NCI-H146 treated with DMSO at 0.1 percent for 48 hours (cell line): Measurements from ENCODE around the gene FLVCR1.
A peak's percentile ranks its signal among the peaks of the same experiment; 100 is the strongest.
"Not testable (repeated sequence)": the region's sequence is repeated elsewhere in the genome, so short reads cannot be mapped to it uniquely, and the experiment has no call there.

Experiments
- DNase-seq: peaks from one replicate; lab custom pipeline; 2025; ENCODE audit not compliant: unreplicated experiment; lab: John Stamatoyannopoulos, UW

Gene FLVCR1

GRCh38 chr1:212857992-212858460 is at the start of gene FLVCR1:
TSS of gene FLVCR1 (plus strand) at chr1:212858275. CDS start at chr1:212858453, 178 bp downstream.
- DNase-seq: peak; percentile 92

DNA sequence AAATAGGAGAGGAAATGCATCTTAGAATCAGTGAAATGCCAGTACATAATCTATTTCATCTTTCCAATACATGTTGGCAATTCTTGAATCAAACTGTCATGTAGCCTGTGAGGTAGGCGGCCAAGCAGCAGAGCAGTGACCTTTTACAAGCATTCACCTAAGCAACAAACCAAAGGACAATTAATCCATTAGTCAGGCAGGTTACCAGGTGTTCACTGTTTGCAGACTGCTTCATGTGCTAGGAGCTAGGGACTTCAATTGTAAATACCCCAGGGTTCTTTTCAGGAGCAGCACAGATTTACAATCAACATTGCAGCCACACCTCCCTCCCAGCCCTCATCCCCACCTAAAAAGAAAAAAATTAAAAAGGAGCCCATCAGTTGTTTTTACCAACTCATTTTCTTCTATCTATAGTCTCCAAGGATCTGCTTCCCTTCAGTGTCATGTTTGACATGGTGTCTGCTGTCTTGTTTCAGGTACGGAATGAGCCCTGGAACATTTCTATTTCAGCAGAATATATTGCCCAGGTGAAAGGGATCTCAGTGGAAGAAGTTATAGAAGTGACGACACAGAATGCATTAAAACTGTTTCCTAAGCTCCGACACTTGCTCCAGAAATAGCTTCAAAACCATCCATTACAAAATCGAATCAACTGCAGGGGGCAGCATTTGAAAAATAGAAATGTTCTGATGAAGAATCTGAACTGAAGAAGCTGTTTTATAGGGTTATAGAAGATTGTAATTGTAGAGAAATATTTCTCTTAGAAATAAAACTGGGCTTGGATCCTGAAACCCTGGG is 43.3 kb upstream of the FLVCR1 start:
- peak; percentile 93 for DNase-seq

DNA sequence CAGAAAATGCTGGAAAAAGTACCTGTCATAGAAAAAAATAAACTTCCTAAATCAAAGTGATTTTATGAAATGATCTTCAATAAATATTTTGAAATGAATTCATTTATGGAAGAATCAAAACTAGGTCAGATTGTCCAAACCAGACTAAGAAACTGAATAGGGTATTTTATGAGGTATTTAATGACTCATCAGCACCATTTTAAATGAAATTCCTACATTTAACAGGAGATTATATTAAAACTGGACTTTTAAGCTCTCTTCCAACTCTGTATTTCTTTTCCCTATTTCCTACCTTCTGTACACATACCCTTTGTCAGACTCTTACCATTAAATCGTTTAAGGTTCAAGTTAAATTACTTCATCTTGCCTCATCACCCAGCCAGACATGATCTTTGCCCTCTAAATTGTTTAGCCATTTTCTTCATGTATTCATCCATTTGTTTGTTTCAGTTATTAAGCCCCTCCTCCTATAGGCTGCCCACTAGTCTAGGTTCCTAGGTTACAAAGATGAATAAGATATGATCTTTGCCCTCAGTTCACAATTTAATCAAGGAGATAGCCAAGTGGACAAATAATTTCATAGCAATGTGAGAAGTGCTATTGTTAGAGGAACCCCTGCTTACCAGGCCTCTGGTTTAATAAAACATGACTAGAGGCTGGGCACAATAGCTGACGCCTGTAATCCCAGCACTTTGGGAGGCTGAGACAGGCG is 41.4 kb upstream of the FLVCR1 start:
- DNase-seq: peak; percentile 44

DNA sequence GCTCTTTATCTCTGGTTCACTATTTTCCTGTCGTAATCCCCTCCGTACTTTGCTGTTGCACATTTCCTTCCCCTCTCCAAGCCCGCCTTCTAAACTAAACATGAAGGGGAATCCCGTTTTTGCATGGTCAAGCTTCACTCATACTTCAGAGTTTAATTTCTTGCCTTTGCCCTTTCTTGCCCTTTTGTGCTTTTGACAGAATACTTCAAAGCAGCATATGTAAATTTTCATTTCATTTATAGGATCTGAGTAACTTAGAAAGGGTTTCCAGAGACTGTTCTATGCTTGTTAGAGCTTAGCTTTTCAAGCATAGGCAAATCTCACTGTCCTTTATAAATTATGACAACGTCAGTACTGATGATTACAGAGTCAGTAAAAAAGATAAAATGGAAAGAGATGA is 38.3 kb upstream of the FLVCR1 start:
- no peak for DNase-seq

- no peak for DNase-seq
Observed at GRCh38 chr1:212820969-212821368, 37.1 kb upstream of the FLVCR1 start.

DNA sequence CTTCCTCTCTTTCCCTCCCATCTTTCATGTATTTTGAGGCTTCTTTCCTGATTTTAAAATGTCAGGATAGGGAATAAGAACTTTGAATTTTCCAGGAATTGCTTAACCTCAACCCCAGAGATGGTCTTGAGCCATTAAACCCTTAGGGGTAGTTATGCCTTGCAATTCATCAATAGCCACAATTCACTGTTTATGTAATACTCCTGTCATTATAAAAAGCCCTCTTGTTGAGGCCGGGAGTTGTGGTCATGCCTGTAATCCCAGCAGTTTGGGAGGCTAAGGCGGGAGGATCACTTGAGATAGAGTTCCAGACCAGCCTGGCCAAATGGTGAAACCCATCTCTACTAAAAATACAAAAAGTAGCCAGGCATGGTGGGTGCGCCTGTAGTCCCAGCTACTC is 35.1 kb upstream of the FLVCR1 start:
- no peak for DNase-seq

DNA sequence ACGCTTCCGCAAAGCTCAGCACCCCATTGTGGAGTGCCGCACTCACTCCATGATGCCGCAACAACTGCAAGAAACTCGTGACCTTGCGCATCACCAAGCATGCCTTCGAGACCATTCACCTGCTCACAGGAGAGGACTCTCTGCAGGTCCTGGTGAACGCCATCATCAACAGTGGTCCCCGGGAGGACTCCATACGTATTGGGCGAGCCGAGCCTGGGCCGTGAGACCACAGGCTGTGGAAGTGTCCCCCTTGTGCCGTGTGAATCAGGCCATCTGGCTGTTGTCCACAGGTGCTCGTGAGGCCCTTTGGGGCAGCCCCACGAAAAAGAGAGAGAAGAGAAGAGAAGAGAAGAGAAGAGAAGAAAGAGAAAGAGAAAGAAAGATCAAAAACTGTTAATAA is 33.9 kb upstream of the FLVCR1 start:
- no peak for DNase-seq

DNA sequence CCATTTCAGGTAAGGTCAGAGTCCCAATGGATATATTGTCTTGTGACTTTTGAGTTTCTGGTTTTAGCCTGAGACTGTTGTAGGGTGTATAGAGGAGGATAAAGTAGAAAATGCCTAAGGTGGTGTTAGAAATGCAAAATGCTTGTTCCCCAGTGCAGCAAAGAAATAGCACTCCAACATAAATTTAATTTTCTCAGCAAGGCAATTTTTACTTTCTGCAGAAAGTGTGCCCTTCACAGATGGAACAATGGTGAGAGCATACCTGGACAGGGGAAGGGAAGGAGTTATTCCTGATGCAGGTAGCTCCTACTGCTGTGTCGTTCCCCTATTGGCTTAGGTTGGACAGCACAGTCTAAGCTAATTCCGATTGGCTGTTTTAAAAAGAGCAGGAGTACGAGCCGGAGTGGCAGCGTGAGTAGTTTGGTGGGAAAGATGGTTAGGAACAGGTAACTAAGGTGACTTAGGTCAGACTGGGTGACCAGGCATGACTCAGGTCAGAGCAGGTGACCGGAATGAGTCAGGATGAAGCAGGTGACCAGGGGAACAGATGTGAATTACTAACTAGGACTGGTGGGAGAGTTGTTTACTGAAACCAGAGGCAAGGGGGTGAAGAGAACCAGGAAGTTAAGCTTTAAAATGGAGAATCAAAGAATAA is 32.1 kb upstream of the FLVCR1 start:
- DNase-seq: no peak

- no peak for DNase-seq
Observed at GRCh38 chr1:212827171-212827776, 30.8 kb upstream of the FLVCR1 start.

- peak; percentile 16 for DNase-seq
Observed at GRCh38 chr1:212827831-212828278, 30.2 kb upstream of the FLVCR1 start.

- DNase-seq: no peak
Observed at GRCh38 chr1:212828395-212828794, 29.7 kb upstream of the FLVCR1 start.

GRCh38 chr1:212833211-212834207 is 24.6 kb upstream of the FLVCR1 start:
- DNase-seq: not testable (repeated sequence)

DNA sequence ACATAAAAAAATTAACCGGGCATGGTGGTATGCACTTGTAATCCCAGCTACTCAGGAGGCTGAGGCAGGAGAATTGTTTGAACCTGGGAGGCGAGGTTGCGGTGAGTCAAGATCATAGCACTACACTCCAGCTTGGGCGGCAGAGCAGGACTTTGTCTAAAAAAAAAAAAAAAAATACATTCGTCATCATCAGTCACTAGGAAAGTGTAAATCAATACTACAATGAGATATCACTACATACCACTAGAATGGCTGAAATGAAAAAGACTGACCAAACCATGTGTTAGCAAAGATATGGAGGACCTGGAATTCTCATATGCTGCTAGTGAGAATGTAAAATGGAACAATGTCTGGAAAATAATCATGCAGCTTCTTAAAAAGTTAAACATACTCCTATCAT is 19.9 kb upstream of the FLVCR1 start:
- DNase-seq: no peak

DNA sequence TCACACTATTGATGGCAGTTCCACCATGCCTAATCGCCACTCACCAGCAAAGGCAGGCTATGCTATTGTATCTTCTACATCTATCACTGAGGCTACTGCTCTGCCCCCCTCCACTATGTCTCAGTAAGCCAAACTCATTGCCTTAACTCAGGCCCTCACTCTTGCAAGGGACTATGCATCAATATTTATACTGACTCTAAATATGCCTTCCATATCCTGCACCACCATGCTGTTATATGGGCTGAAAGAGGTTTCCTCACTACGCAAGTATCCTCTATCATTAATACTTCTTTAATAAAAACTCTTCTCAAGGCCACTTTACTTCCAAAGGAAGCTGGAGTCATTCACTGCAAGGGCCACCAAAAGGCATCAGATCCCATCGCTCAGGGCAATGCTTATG is 13.6 kb upstream of the FLVCR1 start:
- DNase-seq: not testable (repeated sequence)

DNA sequence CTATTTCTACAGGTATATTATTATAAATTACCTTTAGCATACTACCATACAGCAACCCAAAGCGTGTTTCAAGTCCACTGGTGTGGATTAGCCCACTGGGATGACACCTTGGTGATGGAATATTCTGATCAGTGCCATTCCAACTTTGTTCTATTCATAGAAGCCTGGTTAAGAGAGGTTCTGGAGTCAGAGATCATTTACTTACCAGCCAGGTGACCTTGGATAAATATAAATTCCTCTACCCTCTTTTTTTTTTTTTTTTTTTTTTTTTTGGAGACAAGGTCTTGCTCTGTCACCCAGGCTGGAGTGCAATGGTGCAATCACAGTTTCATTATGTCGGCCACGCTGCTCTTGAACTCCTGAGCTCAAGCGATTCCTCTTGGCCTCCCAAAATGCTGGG is 10.5 kb upstream of the FLVCR1 start, which contains the start of gene SPATA45:
Gene SPATA45, minus strand, starts transcription at position 101 of the 400 bp plus-strand sequence. CDS start 11,500 bp downstream, outside the sequence.
- DNase-seq: no peak

GRCh38 chr1:212852105-212852688 is 5.9 kb upstream of the FLVCR1 start:
- no peak for DNase-seq

DNA sequence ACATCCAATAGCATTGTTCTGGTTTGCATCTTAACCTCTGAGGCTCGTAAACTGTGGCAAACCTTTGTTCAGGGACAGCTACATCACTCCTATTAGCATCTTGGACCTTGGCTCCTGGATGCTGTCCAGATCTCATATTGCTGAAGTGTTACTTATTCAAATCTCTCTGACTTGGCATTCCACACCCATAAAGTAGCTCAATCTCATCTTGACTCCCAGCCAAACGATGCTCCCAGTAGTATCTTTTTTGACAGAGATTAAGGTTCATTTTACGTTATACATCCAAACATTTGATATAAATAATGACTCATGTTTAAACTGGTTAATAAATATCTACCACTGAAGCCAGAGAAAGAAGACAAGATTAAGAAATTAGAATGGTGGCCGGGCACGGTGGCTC is 4.4 kb upstream of the FLVCR1 start:
- DNase-seq: no peak

DNA sequence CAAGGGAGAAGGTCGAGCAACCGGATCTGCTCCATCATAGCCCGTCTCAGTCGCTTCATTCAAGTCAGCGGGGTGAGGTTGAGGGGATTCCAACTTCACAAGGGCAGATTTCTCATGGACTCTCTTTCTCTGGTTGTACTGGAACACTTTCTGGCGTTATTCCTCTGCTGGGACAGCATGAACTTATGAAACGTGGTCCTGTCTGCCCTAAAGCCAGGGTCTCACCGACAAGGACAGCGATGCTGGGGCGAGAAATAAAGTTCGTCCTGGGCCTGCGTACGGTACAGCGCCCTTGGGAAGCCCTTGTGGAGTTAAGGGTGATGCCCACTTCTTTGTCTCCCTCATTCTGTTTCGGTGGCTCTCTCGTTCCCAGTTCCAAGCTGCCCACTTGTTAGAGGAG is 1.3 kb upstream of the FLVCR1 start:
- no peak for DNase-seq

DNA sequence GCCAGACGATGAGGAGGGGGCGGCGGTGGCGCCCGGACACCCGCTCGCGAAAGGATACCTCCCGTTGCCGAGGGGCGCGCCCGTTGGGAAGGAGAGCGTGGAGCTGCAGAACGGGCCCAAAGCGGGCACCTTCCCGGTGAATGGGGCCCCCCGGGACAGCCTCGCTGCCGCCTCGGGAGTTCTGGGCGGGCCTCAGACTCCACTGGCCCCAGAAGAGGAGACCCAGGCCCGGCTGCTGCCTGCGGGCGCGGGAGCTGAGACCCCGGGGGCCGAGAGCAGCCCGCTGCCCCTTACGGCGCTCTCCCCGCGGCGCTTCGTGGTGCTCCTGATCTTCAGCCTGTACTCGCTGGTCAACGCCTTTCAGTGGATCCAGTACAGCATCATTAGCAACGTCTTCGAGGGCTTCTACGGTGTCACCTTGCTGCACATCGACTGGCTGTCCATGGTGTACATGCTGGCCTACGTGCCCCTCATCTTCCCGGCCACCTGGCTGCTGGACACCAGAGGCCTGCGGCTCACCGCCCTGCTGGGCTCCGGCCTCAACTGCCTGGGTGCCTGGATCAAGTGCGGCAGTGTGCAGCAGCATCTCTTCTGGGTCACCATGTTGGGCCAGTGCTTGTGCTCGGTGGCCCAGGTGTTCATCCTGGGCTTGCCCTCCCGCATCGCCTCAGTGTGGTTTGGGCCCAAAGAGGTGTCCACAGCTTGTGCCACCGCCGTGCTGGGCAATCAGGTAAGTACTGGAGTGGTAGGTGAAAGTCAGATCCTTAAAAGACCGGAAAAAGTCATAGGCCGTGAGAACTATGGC is 588 bp downstream of the FLVCR1 start:
- DNase-seq: peak; percentile 47
